ENCODE measurements around the gene CFAP99. TPM values are rescaled to one million over a fixed set of nuclear protein-coding genes. Genes with fewer than 3 reads are reported as not detected.

CFAP99 gene
- total and polyA plus RNA-seq, 9 of the 15 experiments (the other 6 are each of a cell fraction or from before 2014, with no cell fraction given), result 0.07 to 0.18 (median 0.09) TPM; not detected in 6

GRCh38 chr4:2393353-2394270 lies 25.1 kb upstream of the CFAP99 start (continued):
- TF ChIP-seq GATAD2A (IDR thresholded peaks at IDR 0.05), result no peak
- TF ChIP-seq HMGXB4 (CRISPR knock-in tag; IDR thresholded peaks at IDR 0.05), result no peak
- TF ChIP-seq RBM25 (IDR thresholded peaks at IDR 0.05; ENCODE audit: low read depth, low read length, severe bottlenecking), result no peak
- no peak for TF ChIP-seq RERE (CRISPR knock-in tag; IDR thresholded peaks at IDR 0.05; ENCODE audit: borderline replicate concordance)
- TF ChIP-seq RAD51 (IDR thresholded peaks at IDR 0.05; ENCODE audit: borderline replicate concordance, low read depth), result no peak
- no peak; the same call in 1 of the 2 replicates for TF ChIP-seq ZNF740 (CRISPR knock-in tag; IDR thresholded peaks at IDR 0.05)
- TF ChIP-seq ZNF740 (tag; IDR thresholded peaks at IDR 0.05), result no peak

Measured in K562 (cell line).